Measurements from ENCODE around the gene HECW1. TPM values are rescaled to one million over a fixed set of nuclear protein-coding genes. Genes with fewer than 3 reads are reported as not detected.

HECW1 gene
- total RNA-seq, 1 donor = 2.9 TPM

- Histone ChIP-seq H3K4me1 (ENCODE audit: insufficient read depth, low read length) (no peaks in the 10 kb centered on the region), H4K20me1 (ENCODE audit: insufficient read depth, low read length) (no peaks in the 10 kb centered on the region), H3K79me2 (ENCODE audit: insufficient read depth, low read length) (no peaks in the 10 kb centered on the region), H3K4me2 (ENCODE audit: insufficient read depth, low read length) (no peak overlapping the region), H3K4me3 (ENCODE audit: insufficient read depth, low read length) (no peak overlapping the region), H3K27me3 (ENCODE audit: insufficient read depth, low read length) (no peaks in the 10 kb centered on the region), H3K9me3 (ENCODE audit: low read depth, low read length) (no peaks in the 10 kb centered on the region), H3K36me3 (ENCODE audit: insufficient read depth, low read length) (no peaks in the 10 kb centered on the region), H2AFZ (ENCODE audit: low read length) (no peak overlapping the region), H3K27ac (ENCODE audit: low read depth, low read length) (no peak overlapping the region)
- no peak for TF ChIP-seq CTCF (IDR thresholded peaks at IDR 0.05; ENCODE audit: extremely low read depth, low read depth, low read length)
- no peak for DNase-seq (ENCODE audit: insufficient read length, low spot score, missing footprints)
These were observed 26.7 kb downstream of the HECW1 start for GRCh38 chr7:43139137-43139536.

GRCh38 chr7:43140186-43140585 lies 27.7 kb downstream of the HECW1 start:
- Histone ChIP-seq H3K9me3 (ENCODE audit: low read depth, low read length) (no peaks in the 10 kb centered on the region), H2AFZ (ENCODE audit: low read length) (no peak overlapping the region), H3K27me3 (ENCODE audit: insufficient read depth, low read length) (no peaks in the 10 kb centered on the region)

GRCh38 chr7:43141091-43141490 lies 28.6 kb downstream of the HECW1 start:
- TF ChIP-seq CTCF (IDR thresholded peaks at IDR 0.05; ENCODE audit: extremely low read depth, low read depth, low read length) = no peak
- Histone ChIP-seq H2AFZ (ENCODE audit: low read length) (no peak overlapping the region), H3K36me3 (ENCODE audit: insufficient read depth, low read length) (no peaks in the 10 kb centered on the region), H3K4me1 (ENCODE audit: insufficient read depth, low read length) (no peaks in the 10 kb centered on the region), H3K4me3 (ENCODE audit: insufficient read depth, low read length) (no peak overlapping the region), H3K27ac (ENCODE audit: low read depth, low read length) (no peak overlapping the region), H3K79me2 (ENCODE audit: insufficient read depth, low read length) (no peaks in the 10 kb centered on the region), H3K4me2 (ENCODE audit: insufficient read depth, low read length) (no peak overlapping the region), H3K9me3 (ENCODE audit: low read depth, low read length) (no peaks in the 10 kb centered on the region), H4K20me1 (ENCODE audit: insufficient read depth, low read length) (no peaks in the 10 kb centered on the region), H3K27me3 (ENCODE audit: insufficient read depth, low read length) (no peaks in the 10 kb centered on the region)
- no peak for DNase-seq (ENCODE audit: insufficient read length, low spot score, missing footprints)

More at GRCh38 chr7:43140186-43140585, 27.7 kb downstream of the HECW1 start:
- Histone ChIP-seq H3K79me2 (ENCODE audit: insufficient read depth, low read length) (no peaks in the 10 kb centered on the region), H3K27ac (ENCODE audit: low read depth, low read length) (no peak overlapping the region), H4K20me1 (ENCODE audit: insufficient read depth, low read length) (no peaks in the 10 kb centered on the region), H3K36me3 (ENCODE audit: insufficient read depth, low read length) (no peaks in the 10 kb centered on the region), H3K4me2 (ENCODE audit: insufficient read depth, low read length) (no peak overlapping the region), H3K4me1 (ENCODE audit: insufficient read depth, low read length) (no peaks in the 10 kb centered on the region), H3K4me3 (ENCODE audit: insufficient read depth, low read length) (no peak overlapping the region)
- no peak for TF ChIP-seq CTCF (IDR thresholded peaks at IDR 0.05; ENCODE audit: extremely low read depth, low read depth, low read length)
- DNase-seq (ENCODE audit: insufficient read length, low spot score, missing footprints) = no peak

GRCh38 chr7:43142703-43143102 lies 30.3 kb downstream of the HECW1 start:
- Histone ChIP-seq H3K27me3 (ENCODE audit: insufficient read depth, low read length) (peaks cover 10% of the 10 kb centered on the region), H3K4me2 (ENCODE audit: insufficient read depth, low read length) (no peak overlapping the region), H3K4me1 (ENCODE audit: insufficient read depth, low read length) (no peaks in the 10 kb centered on the region), H3K9me3 (ENCODE audit: low read depth, low read length) (no peaks in the 10 kb centered on the region), H3K27ac (ENCODE audit: low read depth, low read length) (no peak overlapping the region), H4K20me1 (ENCODE audit: insufficient read depth, low read length) (no peaks in the 10 kb centered on the region), H3K36me3 (ENCODE audit: insufficient read depth, low read length) (no peaks in the 10 kb centered on the region), H3K4me3 (ENCODE audit: insufficient read depth, low read length) (no peak overlapping the region), H2AFZ (ENCODE audit: low read length) (no peak overlapping the region), H3K79me2 (ENCODE audit: insufficient read depth, low read length) (no peaks in the 10 kb centered on the region)
- no peak for TF ChIP-seq CTCF (IDR thresholded peaks at IDR 0.05; ENCODE audit: extremely low read depth, low read depth, low read length)
- no peak for DNase-seq (ENCODE audit: insufficient read length, low spot score, missing footprints)
